Ecto neural progenitor cell (in vitro differentiated cells): ENCODE measurements around the gene ACOXL.

Experiments
- DNase-seq: peaks from one replicate; pipeline ENCODE4 v3.0.0-alpha.2; 2018; ENCODE audit warnings: low spot score

The ACOXL gene

GRCh38 chr2:110876167-110876999, 144.0 kb downstream of the ACOXL start:
- no peak for DNase-seq

GRCh38 chr2:110877031-110877827, 144.9 kb downstream of the ACOXL start:
- DNase-seq, result no peak

GRCh38 chr2:110878150-110878549, 145.8 kb downstream of the ACOXL start:
- no peak for DNase-seq

- DNase-seq, result no peak
Observed at GRCh38 chr2:110881908-110882307, 149.5 kb downstream of the ACOXL start.

- DNase-seq, result no peak
Observed at GRCh38 chr2:110883406-110883805, 151.0 kb downstream of the ACOXL start.

- no peak for DNase-seq
Observed at GRCh38 chr2:110885256-110885655, 152.9 kb downstream of the ACOXL start.

- DNase-seq, result no peak
Observed at GRCh38 chr2:110886826-110887573, 154.6 kb downstream of the ACOXL start.

GRCh38 chr2:110888411-110888810, 156.0 kb downstream of the ACOXL start:
- no peak for DNase-seq

- DNase-seq, result no peak
Observed at GRCh38 chr2:110891626-110892025, 159.3 kb downstream of the ACOXL start.

GRCh38 chr2:110896226-110896625, 163.9 kb downstream of the ACOXL start:
- no peak for DNase-seq

GRCh38 chr2:110897966-110898365, 165.6 kb downstream of the ACOXL start:
- no peak for DNase-seq

GRCh38 chr2:110900191-110900590, 167.8 kb downstream of the ACOXL start:
- DNase-seq, result no peak

GRCh38 chr2:110903548-110903947, 171.2 kb downstream of the ACOXL start:
- DNase-seq, result no peak

GRCh38 chr2:110904116-110904778, 171.9 kb downstream of the ACOXL start:
- DNase-seq, result no peak

GRCh38 chr2:110904779-110905148, 172.4 kb downstream of the ACOXL start:
- no peak for DNase-seq

GRCh38 chr2:110905217-110905616, 172.8 kb downstream of the ACOXL start:
- no peak for DNase-seq

GRCh38 chr2:110906613-110907298, 174.4 kb downstream of the ACOXL start:
- no peak for DNase-seq

- DNase-seq, result no peak
Observed at GRCh38 chr2:110909501-110909900, 177.1 kb downstream of the ACOXL start.

GRCh38 chr2:110910423-110910822, 178.1 kb downstream of the ACOXL start:
- DNase-seq, result no peak

- DNase-seq, result no peak
Observed at GRCh38 chr2:110919738-110920137, 187.4 kb downstream of the ACOXL start.

GRCh38 chr2:110925479-110925878, 193.1 kb downstream of the ACOXL start:
- no peak for DNase-seq
